Hematopoietic multipotent progenitor cell treated with erythropoietin and hydrocortisone succinate and interleukin-3 and kit ligand, for 17 days (in vitro differentiated cells): ENCODE data around the gene ADAMTS9.

Source experiments
- DNase-seq: peaks from one replicate; pipeline ENCODE4 v3.0.0-alpha.2; 2015; ENCODE audit warnings: low spot score

The ADAMTS9 gene, protein sequence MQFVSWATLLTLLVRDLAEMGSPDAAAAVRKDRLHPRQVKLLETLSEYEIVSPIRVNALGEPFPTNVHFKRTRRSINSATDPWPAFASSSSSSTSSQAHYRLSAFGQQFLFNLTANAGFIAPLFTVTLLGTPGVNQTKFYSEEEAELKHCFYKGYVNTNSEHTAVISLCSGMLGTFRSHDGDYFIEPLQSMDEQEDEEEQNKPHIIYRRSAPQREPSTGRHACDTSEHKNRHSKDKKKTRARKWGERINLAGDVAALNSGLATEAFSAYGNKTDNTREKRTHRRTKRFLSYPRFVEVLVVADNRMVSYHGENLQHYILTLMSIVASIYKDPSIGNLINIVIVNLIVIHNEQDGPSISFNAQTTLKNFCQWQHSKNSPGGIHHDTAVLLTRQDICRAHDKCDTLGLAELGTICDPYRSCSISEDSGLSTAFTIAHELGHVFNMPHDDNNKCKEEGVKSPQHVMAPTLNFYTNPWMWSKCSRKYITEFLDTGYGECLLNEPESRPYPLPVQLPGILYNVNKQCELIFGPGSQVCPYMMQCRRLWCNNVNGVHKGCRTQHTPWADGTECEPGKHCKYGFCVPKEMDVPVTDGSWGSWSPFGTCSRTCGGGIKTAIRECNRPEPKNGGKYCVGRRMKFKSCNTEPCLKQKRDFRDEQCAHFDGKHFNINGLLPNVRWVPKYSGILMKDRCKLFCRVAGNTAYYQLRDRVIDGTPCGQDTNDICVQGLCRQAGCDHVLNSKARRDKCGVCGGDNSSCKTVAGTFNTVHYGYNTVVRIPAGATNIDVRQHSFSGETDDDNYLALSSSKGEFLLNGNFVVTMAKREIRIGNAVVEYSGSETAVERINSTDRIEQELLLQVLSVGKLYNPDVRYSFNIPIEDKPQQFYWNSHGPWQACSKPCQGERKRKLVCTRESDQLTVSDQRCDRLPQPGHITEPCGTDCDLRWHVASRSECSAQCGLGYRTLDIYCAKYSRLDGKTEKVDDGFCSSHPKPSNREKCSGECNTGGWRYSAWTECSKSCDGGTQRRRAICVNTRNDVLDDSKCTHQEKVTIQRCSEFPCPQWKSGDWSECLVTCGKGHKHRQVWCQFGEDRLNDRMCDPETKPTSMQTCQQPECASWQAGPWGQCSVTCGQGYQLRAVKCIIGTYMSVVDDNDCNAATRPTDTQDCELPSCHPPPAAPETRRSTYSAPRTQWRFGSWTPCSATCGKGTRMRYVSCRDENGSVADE (N-terminal part only)

DNA sequence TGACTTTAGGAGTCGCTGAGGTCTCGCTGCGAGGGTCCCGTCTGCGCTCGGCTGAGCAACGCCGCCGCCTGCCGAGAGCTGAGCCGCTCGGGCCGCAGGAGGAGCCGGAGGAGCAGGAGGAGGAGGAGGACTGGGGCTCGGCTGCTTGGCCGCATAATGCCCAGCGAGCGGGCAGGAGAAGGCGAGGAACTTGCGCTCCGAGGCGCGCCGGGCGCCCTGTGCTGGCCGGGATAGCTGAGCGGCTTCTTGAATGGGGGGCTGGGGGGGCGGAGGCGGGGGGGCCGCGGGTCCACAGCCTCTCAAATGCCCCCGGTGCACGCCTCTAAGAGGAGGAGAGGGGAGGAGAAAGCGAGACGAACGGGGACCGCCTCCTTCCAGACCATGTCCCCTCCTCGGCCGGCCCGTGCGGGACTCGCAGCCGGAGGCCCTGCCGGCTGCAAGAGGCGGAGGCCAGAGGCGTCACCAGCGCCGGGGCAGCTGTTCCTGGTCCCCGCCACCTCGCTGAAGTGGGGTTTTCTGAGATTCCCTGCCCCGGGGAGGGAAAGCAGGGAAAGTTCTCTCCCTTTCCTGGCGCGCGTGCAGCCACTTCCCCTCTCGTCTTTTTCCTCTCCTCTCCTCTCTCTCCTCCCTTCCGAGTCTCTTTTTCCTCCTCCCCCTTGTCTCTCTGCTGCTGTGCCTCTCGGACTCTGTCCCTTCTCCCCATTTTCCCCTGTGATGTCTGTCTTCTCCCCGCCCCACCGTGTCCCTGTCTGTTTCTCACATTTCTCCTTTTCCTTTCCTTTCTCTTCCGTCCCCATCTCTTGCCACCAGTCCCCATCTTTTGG lies at the start of gene ADAMTS9:
Gene ADAMTS9 (minus strand): TSS at position 220 of the 824 bp plus-strand sequence. CDS start 343 bp downstream, outside the sequence.
- DNase-seq, result no peak

DNA sequence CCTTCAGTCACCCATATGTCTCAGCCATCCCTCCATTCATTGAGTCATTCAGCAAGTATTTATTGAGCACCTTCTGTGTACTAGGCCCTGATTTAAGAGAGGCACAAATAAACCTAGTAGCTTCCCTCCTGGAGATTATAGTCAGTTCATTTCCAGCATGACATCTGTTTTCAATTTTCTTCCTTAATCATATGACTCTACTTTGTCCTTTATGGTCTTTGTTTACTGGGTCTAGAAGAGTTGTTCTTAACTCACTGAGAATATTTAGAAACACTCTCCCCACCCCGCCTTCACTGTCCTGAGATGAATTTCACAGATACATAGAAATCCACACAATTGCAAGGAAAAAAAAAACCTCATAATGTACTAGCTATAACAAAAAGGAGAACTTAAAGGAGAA lies 44.8 kb upstream of the ADAMTS9 start:
- DNase-seq, result no peak

DNA sequence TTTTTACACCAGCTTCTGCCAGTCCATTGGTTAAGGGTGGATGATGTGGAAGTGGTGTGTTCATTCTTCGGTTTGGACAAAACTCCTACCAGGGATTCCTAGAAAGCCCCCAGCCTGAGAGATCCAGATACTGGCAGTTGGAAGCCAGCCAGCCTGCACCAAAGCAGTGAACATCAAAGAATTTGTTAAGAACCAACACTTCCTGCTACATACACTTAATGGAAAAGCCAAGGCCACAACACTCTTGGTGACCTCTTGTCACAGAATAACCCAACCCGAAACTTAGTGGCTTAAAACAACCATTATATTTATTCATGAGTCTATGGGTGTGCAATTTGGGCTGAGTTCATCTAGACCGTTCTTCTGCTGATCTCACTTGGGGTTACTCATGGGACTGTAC lies 42.9 kb upstream of the ADAMTS9 start:
- DNase-seq, result no peak

DNA sequence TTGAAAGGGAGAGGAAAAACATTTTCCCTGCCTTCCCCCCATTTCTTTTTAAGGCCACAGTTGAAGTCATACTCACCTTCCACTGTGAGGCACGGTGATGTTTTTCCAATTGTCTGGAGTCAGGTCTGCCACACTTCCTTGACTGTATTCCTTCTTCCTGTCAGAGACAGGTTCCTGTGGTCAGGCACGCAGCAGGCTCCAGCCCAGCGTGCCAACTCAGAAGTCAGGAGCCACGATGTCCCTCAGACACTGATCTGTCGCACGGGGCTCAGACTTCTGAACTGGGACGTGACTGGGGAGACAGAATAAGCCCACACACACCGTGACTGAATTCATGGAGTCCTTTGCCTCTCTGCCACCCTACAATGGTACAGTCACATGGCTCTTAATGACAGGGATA lies 41.2 kb upstream of the ADAMTS9 start:
- DNase-seq, result no peak

DNA sequence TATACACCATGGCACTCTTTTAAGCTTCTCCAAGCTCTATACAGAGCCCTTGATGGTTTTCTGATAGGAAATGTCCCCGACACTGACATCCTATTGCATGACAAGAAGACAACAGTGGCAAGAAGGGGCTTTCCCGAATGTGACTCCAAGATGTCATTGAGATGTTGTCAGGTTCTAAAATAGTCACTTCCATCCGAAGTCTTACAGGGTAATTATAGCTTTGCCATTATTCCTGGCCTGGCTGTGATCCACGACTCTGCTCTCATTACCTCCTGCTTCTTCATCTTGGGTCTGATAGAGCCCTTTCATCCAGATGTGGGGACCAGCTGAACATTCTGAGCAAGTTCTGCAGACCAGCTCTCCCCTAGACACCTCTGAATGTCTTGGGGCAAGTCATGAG lies 40.6 kb upstream of the ADAMTS9 start:
- DNase-seq, result no peak

DNA sequence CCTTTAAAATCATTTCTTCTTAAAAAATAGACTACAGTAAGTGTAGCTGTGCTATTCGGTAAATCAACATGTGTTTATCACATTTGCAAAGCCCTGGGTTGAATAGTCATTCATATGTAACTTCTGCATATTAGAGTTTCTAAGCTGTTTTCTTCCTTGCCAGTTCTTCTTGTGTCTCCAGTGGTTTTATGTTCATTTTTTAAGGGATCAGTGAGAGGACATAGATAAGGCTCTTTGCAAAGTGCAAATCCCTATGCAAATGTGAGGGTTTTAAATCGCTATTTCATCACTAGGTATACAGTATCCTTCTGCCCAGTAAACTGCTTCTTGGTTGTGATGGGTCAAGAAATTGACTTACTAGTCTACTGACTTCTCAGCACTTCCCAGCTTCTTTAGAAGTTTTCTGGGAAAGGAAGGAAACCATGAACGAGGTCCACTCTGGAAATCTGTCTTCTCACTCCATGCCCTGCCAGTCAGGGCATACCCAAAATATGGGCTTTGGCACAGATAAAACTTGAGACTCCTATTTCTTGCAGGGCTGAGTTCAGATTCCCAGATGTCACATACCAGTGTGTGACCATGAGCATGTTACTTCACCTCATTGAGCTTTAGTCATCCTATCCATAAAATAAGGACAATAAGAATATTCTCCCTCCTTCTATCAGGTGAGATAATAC lies 38.8 kb upstream of the ADAMTS9 start:
- DNase-seq, result no peak

DNA sequence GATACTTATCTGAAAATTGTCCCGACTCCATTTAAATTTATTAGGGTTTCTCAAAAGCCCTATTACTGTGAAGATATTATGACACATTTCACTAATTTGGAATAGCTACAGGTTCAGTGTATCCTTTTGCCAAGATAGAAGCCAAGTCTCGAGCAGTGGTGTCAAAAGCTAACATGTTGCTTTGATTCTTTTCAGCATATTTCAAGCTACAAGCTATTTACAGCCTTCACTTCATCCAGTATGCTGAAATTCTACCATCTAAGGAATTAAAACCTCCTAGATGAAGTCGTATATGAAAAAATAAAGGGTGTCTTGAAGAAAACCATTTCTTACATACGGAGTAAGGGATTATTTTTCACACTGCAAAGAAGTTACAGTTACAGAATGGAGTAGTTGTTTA lies 31.2 kb upstream of the ADAMTS9 start:
- no peak for DNase-seq

DNA sequence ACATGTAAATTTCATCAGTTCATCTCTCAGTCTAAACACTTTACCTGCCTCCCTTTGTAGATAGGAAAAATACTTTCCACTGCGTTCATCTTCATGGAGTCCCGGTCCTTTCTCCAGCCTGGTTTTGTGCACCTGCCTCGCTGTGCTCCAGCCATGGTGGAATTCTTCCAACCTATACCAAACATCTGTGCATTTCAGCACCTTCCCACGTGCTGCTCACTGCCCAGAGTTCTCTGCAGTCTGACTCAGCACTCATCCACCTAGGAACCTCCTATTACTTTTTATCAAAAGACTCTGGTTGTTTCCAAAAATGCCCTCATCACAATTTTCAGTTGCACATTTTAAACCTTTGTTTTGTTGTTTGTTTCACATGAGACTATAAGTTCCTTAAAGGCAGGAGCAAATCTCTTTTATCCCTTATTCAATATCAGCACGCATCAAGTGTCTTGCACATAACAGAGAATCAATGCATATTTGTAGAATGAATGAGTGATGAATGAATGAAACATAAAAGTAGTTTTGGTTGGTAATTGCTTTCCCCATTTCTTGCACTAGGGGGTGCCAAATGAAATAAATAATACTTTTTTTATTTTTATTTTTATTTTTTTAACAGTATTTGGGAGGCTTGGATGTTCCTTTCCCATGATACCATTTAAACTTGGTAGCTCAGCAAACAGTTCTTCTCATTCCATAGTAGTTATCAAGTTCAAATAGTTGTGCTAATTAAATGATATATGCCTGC lies 30.2 kb upstream of the ADAMTS9 start:
- no peak for DNase-seq

DNA sequence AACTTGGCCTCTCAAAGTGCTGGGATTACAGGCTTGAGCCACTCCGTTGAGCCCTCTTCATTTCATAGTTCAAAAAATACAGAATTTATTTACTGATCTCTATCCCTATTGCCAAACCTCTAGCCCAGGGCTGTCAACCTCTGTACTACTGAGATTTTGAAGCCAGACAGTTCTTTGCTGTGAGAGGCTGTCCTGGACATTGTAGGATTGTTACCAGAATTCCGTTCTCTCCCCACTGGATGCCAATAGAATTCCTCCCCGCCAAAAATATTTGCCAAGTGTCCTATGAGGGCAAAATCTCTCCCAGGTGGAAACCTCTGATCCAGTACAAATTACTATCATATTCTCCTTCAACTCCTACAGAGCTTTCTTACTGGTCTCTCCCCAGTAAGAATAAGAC lies 29.6 kb upstream of the ADAMTS9 start:
- DNase-seq, result no peak

DNA sequence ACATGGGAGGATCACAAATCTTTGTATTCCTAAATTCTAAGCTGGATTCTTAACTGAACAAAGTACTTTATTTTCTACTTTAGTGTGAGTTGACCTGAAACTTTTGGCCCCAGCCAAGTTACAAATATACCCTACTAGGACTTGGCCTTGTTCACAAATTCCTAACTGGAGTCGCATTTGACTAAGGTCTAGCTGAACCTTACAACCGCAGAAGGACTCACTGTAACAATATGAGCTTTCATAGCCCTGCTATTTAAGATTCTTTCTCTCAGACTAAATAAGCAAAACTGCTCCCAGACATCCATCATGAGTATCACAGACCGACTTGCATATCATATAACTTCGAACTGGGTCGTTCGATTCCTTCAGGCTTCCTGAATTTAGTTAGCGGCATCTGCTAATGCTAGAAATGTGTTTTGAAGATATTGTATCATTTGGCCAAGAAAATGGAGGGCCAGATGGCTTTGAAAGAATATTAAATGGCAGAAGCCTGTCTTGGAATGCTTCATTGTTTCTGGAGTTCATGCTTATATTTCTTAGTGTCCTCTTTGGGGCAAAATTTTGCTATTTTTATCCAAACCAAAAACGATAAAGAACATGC lies 28.4 kb upstream of the ADAMTS9 start:
- no peak for DNase-seq

DNA sequence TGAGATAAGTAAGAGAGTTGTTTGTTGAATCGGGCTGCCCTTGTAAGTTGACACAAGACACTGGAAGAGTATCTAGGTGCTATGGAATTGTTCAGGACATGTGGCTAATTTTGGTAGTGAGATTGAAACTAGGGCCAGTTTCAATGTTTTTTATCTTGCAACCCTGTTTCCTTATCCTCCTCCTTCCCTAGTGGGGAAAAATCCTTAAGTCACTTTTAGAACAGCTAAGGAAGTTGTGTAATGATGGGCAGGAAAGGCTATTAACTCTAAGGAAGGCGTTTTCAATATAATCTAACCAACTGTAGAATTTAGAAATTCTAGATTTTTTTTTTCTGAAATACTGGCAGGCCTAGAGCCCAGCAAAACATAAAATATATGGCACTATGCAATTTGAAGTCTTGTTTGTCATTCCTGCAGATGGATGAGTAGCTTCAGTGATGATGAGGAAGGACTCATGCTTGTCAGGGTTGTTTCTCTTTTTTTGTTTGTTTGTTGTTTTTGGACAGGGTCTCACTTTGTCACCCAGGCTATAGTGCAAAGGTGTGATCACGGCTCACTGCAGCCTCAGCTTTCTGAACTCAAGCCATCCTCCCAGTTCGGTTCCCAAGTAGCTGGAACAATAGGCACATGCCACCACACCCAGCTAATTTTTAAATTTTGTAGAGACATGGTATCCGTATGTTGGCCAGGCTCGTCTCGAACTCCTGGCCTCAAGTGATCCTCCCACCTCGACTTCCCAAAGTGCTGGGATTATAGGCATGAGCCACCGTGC lies 27.6 kb upstream of the ADAMTS9 start:
- DNase-seq, result no peak

DNA sequence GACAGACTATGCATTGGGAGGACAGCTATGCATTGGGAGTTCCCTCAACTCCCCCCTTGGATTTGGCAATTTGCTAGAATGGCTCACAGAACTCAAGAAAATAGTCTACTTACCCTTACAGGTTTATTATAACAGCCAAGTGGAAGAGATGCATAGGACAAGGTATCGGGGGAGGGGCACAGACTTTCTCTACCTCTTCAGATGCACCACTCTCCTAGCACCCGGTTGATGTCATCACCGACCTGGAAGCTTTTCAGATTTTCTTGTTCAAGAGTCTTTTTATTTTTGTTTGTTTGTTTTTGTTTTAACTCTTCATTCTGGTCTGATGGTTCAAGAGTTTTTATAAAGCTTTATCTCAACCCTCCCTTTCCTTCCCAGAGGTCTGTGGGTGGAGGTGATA lies 20.7 kb upstream of the ADAMTS9 start:
- DNase-seq, result no peak

DNA sequence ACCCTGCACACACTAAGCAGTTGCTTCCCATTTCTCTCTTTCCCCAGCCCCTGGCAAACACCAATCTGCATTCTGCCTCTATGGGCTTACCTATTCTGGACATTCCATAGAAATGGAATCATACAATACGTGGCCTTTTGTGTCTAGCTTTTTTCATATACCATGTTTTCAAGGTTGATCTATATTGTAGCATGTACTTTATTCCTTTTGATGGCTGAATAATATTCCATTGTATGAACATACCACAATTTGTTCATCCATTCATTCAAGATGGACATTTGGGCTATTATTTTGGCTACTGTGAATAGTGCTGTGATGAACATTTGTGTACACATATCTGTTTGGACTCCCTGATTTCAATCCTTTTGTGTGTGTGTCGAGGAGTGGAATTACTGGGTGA lies 18.1 kb upstream of the ADAMTS9 start:
- DNase-seq, result no peak

DNA sequence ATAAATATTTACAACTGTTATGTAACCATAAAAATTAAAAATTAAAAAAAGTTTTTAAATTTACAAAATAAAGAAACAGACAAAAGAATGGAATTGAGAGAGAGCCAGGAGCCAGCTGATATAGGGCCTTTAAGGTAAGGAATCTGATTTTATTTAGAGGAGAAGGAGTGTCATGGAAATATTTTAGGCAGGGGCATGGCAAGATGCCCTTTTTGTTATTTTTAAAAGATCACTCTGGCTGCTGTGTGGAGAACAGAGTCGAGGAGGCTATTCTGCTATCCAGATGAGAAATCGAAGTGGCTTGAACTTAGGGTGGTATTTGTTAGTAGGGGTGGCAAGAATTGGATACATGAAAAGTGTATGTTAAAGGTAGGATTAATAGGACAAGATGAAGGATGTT lies 9.1 kb upstream of the ADAMTS9 start:
- no peak for DNase-seq

DNA sequence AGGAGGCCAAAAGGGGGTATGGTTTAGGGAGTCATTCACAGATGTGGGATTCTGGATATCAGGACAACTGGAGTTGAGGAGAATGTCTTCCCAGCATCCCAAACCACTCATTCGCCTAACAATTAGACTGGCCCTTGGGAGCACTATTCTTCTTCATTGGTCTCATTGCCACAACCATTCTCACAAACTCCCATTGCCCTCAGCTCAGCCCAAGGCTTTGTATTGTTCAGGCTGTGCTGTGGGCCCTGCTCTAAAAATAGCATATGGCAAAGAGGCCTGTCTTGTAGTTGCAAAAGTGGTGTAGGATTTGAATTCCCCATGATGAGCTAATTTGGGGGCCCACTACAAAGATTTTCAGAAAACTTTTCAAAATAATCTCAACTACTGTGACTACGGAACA lies 6.3 kb upstream of the ADAMTS9 start:
- DNase-seq, result no peak

DNA sequence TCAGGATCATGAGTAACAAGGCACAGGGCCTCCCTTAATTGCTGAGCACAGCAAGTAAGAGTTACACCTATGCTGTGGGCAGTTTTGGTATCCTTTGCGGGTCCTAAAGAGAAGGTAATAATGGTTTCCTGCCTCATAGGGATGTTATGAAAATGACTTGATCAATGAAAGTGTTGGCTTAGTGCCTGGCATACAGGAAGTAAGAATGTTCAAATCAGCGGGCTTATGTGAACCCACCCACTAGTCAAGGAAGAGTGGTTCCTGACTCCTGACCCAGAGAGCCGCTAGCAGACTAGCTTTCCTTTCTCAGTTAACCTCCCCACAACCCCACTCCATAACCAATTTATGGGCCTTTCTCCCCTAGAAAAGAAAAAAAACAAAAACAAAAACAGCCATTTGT lies 5.2 kb upstream of the ADAMTS9 start:
- DNase-seq, result no peak

DNA sequence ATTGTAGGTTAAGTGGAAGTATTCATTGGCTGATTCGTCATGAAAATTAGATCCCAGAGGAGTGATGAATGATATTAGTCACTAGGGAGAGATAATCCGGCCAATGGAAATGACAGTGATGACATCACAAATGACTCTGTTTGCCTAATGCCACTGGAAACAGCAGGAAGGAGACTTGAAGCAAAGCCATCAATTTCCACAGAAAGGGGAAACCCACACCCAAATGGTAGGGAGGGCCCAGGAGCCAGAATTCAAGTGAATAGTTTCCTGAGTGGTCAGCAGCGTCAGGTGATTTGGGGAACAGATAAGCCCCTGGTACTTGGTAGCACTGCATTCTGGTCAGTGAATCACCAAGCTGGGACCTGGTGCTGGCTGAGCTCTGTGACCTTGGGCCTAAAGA lies 3.3 kb upstream of the ADAMTS9 start:
- DNase-seq, result no peak

DNA sequence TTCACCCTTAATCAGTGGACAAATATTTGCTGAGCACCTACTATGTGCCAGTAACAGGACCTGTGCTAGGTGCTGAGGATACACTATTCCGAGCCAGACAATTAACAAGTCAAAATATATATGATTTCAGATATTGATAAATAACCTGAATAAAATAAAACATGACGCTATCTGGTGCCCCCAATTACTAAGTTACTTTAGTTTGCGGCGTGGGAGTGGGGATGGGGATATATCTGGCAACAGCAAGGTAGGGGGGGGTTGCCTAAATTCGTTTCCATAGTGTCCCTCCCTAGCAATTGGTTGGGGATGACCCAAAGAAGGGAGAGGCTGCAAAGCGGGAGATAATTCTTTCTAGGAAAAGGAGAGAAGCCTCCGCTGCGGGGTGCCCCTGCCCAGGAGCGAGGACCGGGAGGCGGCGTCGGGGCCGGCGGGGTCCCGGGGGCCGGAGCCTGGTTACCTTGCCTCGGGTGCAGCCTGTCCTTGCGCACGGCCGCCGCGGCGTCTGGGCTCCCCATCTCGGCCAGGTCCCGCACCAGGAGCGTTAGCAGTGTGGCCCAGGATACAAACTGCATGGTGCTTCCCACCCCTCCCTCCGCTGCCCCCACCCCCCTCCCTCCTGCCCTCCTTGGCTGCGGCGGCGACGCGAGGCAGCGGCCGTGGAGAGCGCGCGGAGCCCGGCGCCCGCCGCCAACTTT lies 567 bp downstream of the ADAMTS9 start:
- DNase-seq, result no peak
